Esophagus squamous epithelium (tissue), 5 donors: Measurements from ENCODE around the gene COMMD3. TPM values are rescaled to one million over a fixed set of nuclear protein-coding genes. Genes with fewer than 3 reads are reported as not detected.

ENCODE experiments used
- DNase-seq: peaks from one replicate; lab custom pipeline; 2025; lab: John Stamatoyannopoulos, UW
- H3K27ac ChIP-seq, 4 donors: fragments of 200-600 bp; sonication (generic); one replicate each; pipeline ENCODE4 v1.5.1; 2016 to 2019; ENCODE audit warnings: mild to moderate bottlenecking in 1 of 4
- H3K27me3 ChIP-seq, 4 donors: fragments of 200-600 bp; sonication (generic); 1 replicate in 3 of 4; 2 replicates in 1 of 4; pipeline versions ENCODE4 v1.5.1 to v1.6.0; 2017 to 2021; ENCODE audit warnings: antibody characterized with exemption in 1 of 4
- H3K36me3 ChIP-seq, 3 donors: fragments of 200-600 bp; sonication (generic); one replicate each; pipeline ENCODE4 v1.5.1; 2016 to 2019
- H3K4me1 ChIP-seq, 3 donors: fragments of 200-600 bp; sonication (generic); one replicate each; pipeline ENCODE4 v1.5.1; 2017 to 2019
- H3K4me3 ChIP-seq, 4 donors: fragments of 200-600 bp; sonication (generic); 1 replicate in 3 of 4; 2 replicates in 1 of 4; pipeline ENCODE4 v1.5.1; 2016 to 2019; ENCODE audit warnings: mild to moderate bottlenecking in 2 of 4, moderate library complexity in 1 of 4
- H3K9me3 ChIP-seq, 3 donors: fragments of 200-600 bp; sonication (generic); one replicate each; pipeline ENCODE4 v1.5.1; 2016 to 2019
- CTCF ChIP-seq, 6 experiments: fragments of 450-650 bp in 4 of 6; fragments of 200-600 bp in 2 of 6; sonication (generic) in 2 of 6; IDR thresholded peaks; one replicate each; pipeline ENCODE4 v1.5.1; 2016 to 2019; ENCODE audit warnings: antibody characterized with exemption in 6 of 6, mild to moderate bottlenecking in 4 of 6, moderate library complexity in 4 of 6
- POLR2A ChIP-seq, 4 donors: fragments of 450-650 bp; IDR thresholded peaks; one replicate each; pipeline ENCODE4 v1.6.1; 2017; ENCODE audit warnings: antibody characterized with exemption in 4 of 4, mild to moderate bottlenecking in 4 of 4, moderate library complexity in 3 of 4
- WGBS, 2 donors: methylation state at CpG; one replicate each; pipeline ENCODE4 v1.1.5; 2018; 5-methylcytosine and 5-hydroxymethylcytosine counted together
- intact Hi-C: fragments of 100-400 bp; cut with DNase I; formaldehyde crosslinking; loops from one replicate; pipeline ENCODE4 v1.15.0; 2022
- total RNA-seq, 4 donors: library from RNA; depleted of rRNA; stranded (reverse); fragments of >200 nt; gene quantifications; one replicate each; pipeline ENCODE4 v1.1.0, GENCODE V29; 2016
- donor health status: DM: yes; HTN: yes; CAD: no.

The COMMD3 gene
- total RNA-seq, 4 donors from 2014 or later, result 14.9 to 31.4 (median 24.2) TPM

GRCh38 chr10:22339761-22340328, 23.7 kb downstream of the COMMD3 start:
- H3K36me3 ChIP-seq, result no peaks in the 10 kb centered on the region
- TF ChIP-seq CTCF (IDR thresholded peaks at IDR 0.05), result no peak
- no peak for TF ChIP-seq POLR2A (IDR thresholded peaks at IDR 0.05)
- intact Hi-C loops, result no loop called here
- no peak for DNase-seq
- 0 to 1% methylated on average over 13 of the region's 13 CpGs for WGBS, 2 donors
- peak overlapping the region in 3 of 4 donors; percentile 86 to 90 (median 90) for H3K27ac ChIP-seq
- H3K9me3 ChIP-seq, result no peaks in the 10 kb centered on the region
- peaks cover 23 to 44% (median 33%) of the 10 kb centered on the region in 3 donors for H3K4me1 ChIP-seq
- peak overlapping the region; percentile 66 to 97 (median 89) for H3K4me3 ChIP-seq
- H3K27me3 ChIP-seq, result peaks cover 36 to 98% (median 78%) of the 10 kb centered on the region in 4 donors

- TF ChIP-seq CTCF (IDR thresholded peaks at IDR 0.05) (no peak), POLR2A (IDR thresholded peaks at IDR 0.05) (peak in 2 of 4 donors; percentile 30 to 34)
- Histone ChIP-seq H3K27me3 (peaks cover 43 to 98% (median 78%) of the 10 kb centered on the region in 4 donors), H3K36me3 (no peaks in the 10 kb centered on the region), H3K4me1 (peaks cover 17 to 44% (median 25%) of the 10 kb centered on the region in 3 donors), H3K9me3 (peaks cover 0 to 4% (median 0%) of the 10 kb centered on the region in 3 donors), H3K27ac (peak overlapping the region; percentile 86 to 95 (median 90)), H3K4me3 (peak overlapping the region; percentile 66 to 97 (median 89))
- 0 to 1% methylated on average over 10 to 16 of the region's 98 CpGs for WGBS, 2 donors
- no peak for DNase-seq
- intact Hi-C loops, result no loop called here
These were observed 24.4 kb downstream of the COMMD3 start for GRCh38 chr10:22340329-22341189.

- intact Hi-C loops, result no loop called here
- peaks cover 9 to 39% (median 17%) of the 10 kb centered on the region in 3 donors for H3K4me1 ChIP-seq
- no peaks in the 10 kb centered on the region for H3K36me3 ChIP-seq
- peaks cover 39 to 98% (median 76%) of the 10 kb centered on the region in 4 donors for H3K27me3 ChIP-seq
- TF ChIP-seq CTCF (IDR thresholded peaks at IDR 0.05) (no peak), POLR2A (IDR thresholded peaks at IDR 0.05) (no peak)
- WGBS, 2 donors, result 9 to 10% methylated on average over 13 to 18 of the region's 40 CpGs
- no peak for DNase-seq
- peak overlapping the region; percentile 66 to 97 (median 89) for H3K4me3 ChIP-seq
- peak overlapping the region; percentile 86 to 95 (median 90) for H3K27ac ChIP-seq
- peaks cover 0 to 4% (median 0%) of the 10 kb centered on the region in 3 donors for H3K9me3 ChIP-seq
These were observed 25.2 kb downstream of the COMMD3 start for GRCh38 chr10:22341190-22341925.

GRCh38 chr10:22341926-22342196, 25.7 kb downstream of the COMMD3 start:
- no peaks in the 10 kb centered on the region for H3K36me3 ChIP-seq
- peaks cover 0 to 4% (median 0%) of the 10 kb centered on the region in 3 donors for H3K9me3 ChIP-seq
- no peak for TF ChIP-seq CTCF (IDR thresholded peaks at IDR 0.05)
- TF ChIP-seq POLR2A (IDR thresholded peaks at IDR 0.05), result no peak
- H3K27ac ChIP-seq, result no peak overlapping the region
- 48 to 49% methylated on average over 3 of the region's 3 CpGs for WGBS, 2 donors
- intact Hi-C loops, result no loop called here
- H3K27me3 ChIP-seq, result peaks cover 34 to 98% (median 71%) of the 10 kb centered on the region in 4 donors
- DNase-seq, result no peak
- peaks cover 4 to 34% (median 12%) of the 10 kb centered on the region in 3 donors for H3K4me1 ChIP-seq
- no peak overlapping the region for H3K4me3 ChIP-seq
